Neural crest cell (in vitro differentiated cells): ENCODE results near the gene ATXN8OS. TPM values are rescaled to one million over a fixed set of nuclear protein-coding genes. Genes with fewer than 3 reads are reported as not detected.
"Not testable (repeated sequence)": the region's sequence is repeated elsewhere in the genome, so short reads cannot be mapped to it uniquely, and the experiment has no call there.

Experiments
- DNase-seq: peaks from one replicate; pipeline ENCODE4 v3.0.0; 2021; ENCODE audit warnings: low read depth, mixed read lengths, low spot score
- H3K27ac Mint-ChIP-seq: one replicate; pipeline ENCODE4 v1.8.0; 2021; ENCODE audit warnings: mild to moderate bottlenecking, mixed read lengths; ENCODE audit not compliant: unreplicated experiment
- H3K27me3 Mint-ChIP-seq: 2 replicates; pipeline ENCODE4 v1.8.0; 2021; ENCODE audit warnings: low read depth, mild to moderate bottlenecking, mixed read lengths
- H3K36me3 Mint-ChIP-seq: 2 replicates; pipeline ENCODE4 v1.8.0; 2021; ENCODE audit warnings: low read depth, mild to moderate bottlenecking, mixed read lengths
- H3K4me1 Mint-ChIP-seq: 2 replicates; pipeline ENCODE4 v1.8.0; 2021; ENCODE audit warnings: mixed read lengths
- H3K4me3 Mint-ChIP-seq: one replicate; pipeline ENCODE4 v1.8.0; 2021; ENCODE audit warnings: mild to moderate bottlenecking, mixed read lengths
- H3K9me3 Mint-ChIP-seq: 2 replicates; pipeline ENCODE4 v1.8.0; 2021; ENCODE audit warnings: mixed read lengths
- CTCF ChIP-seq: fragments of 200-600 bp; sonication (generic); conservative IDR thresholded peaks from 2 replicates; pipeline ENCODE4 v1.5.0; 2021; ENCODE audit warnings: antibody characterized with exemption, mild to moderate bottlenecking
- total RNA-seq: library from RNA; stranded (reverse); gene quantifications from 2 replicates; pipeline ENCODE4 v1.2.1, GENCODE V29; 2021

The ATXN8OS gene
- total RNA-seq, 1 donor from 2014 or later = not detected

GRCh38 chr13:70125693-70126092 lies 18.1 kb downstream of the ATXN8OS start:
- Mint-ChIP-seq H3K4me3 (no peak overlapping the region), H3K27ac (no peak overlapping the region), H3K9me3 (no peaks in the 10 kb centered on the region), H3K4me1 (no peaks in the 10 kb centered on the region), H3K27me3 (no peaks in the 10 kb centered on the region), H3K36me3 (no peaks in the 10 kb centered on the region)
- DNase-seq = no peak
- TF ChIP-seq CTCF = no peak

GRCh38 chr13:70128098-70128497 lies 20.5 kb downstream of the ATXN8OS start:
- TF ChIP-seq CTCF = no peak
- no peak overlapping the region for H3K27ac Mint-ChIP-seq
- no peaks in the 10 kb centered on the region for H3K36me3 Mint-ChIP-seq
- no peaks in the 10 kb centered on the region for H3K27me3 Mint-ChIP-seq
- no peaks in the 10 kb centered on the region for H3K4me1 Mint-ChIP-seq
- no peaks in the 10 kb centered on the region for H3K9me3 Mint-ChIP-seq
- H3K4me3 Mint-ChIP-seq = no peak overlapping the region
- no peak for DNase-seq

- not testable (repeated sequence) for DNase-seq, H3K36me3 Mint-ChIP-seq, H3K9me3 Mint-ChIP-seq, H3K4me3 Mint-ChIP-seq, H3K27ac Mint-ChIP-seq, H3K27me3 Mint-ChIP-seq, H3K4me1 Mint-ChIP-seq
Measured at GRCh38 chr13:70142658-70143057, 35.0 kb downstream of the ATXN8OS start.

GRCh38 chr13:70162141-70162540 lies 54.5 kb downstream of the ATXN8OS start:
- DNase-seq = no peak
- Mint-ChIP-seq H3K4me3 (peak overlapping the region; percentile 9), H3K9me3 (no peaks in the 10 kb centered on the region), H3K4me1 (peaks cover 19% of the 10 kb centered on the region), H3K36me3 (no peaks in the 10 kb centered on the region), H3K27ac (peak overlapping the region; percentile 8), H3K27me3 (no peaks in the 10 kb centered on the region)
- TF ChIP-seq CTCF = no peak

- H3K27ac Mint-ChIP-seq = no peak overlapping the region
- H3K27me3 Mint-ChIP-seq = no peaks in the 10 kb centered on the region
- no peaks in the 10 kb centered on the region for H3K36me3 Mint-ChIP-seq
- DNase-seq = no peak
- no peak overlapping the region for H3K4me3 Mint-ChIP-seq
- no peaks in the 10 kb centered on the region for H3K4me1 Mint-ChIP-seq
- H3K9me3 Mint-ChIP-seq = peaks cover 7% of the 10 kb centered on the region
- no peak for TF ChIP-seq CTCF
Measured at GRCh38 chr13:70170689-70171088, 63.1 kb downstream of the ATXN8OS start.

- no peak overlapping the region for H3K27ac Mint-ChIP-seq
- no peaks in the 10 kb centered on the region for H3K27me3 Mint-ChIP-seq
- DNase-seq = no peak
- no peak for TF ChIP-seq CTCF
- H3K36me3 Mint-ChIP-seq = no peaks in the 10 kb centered on the region
- peaks cover 7% of the 10 kb centered on the region for H3K9me3 Mint-ChIP-seq
- no peaks in the 10 kb centered on the region for H3K4me1 Mint-ChIP-seq
- H3K4me3 Mint-ChIP-seq = no peak overlapping the region
Measured at GRCh38 chr13:70171151-70171550, 63.5 kb downstream of the ATXN8OS start.
